HCT116 (cell line): ENCODE results near the gene MIDN. TPM values are rescaled to one million over a fixed set of nuclear protein-coding genes. Genes with fewer than 3 reads are reported as not detected.

Experiments
- ATAC-seq: fragments of 200-7000 bp; cut with Tn5 transposase; 2 replicates; pipeline ENCODE4 v1.9.1; 2020; ENCODE audit warnings: mild to moderate bottlenecking, moderate library complexity
- BruUV-seq: library from RNA; stranded (reverse); fragments of 400-500 nt; replicated peaks from 2 replicates; lab custom pipeline; 2021; lab: Mats Ljungman, UMichigan
- CTCF ChIA-PET: fragments of 300-600 bp; sonication (Branson Sonifier 250); formaldehyde crosslinking; loops from one replicate; lab custom pipeline; 2021; ENCODE audit warnings: antibody characterized with exemption; lab: Charles Lee
- POLR2A ChIA-PET: fragments of 300-600, 350-600 bp; sonication (Branson Sonifier 250); formaldehyde crosslinking; loops from one replicate; lab custom pipeline; 2021; ENCODE audit warnings: antibody characterized with exemption; lab: Charles Lee
- RAD21 ChIA-PET, 2 experiments: fragments of 300-600 bp; sonication (Branson Sonifier 250); formaldehyde crosslinking; loops; one replicate each; lab custom pipeline; 2023; ENCODE audit warnings: low total read pairs in 2 of 2; ENCODE audit not compliant: uncharacterized antibody in 2 of 2, unreplicated experiment in 2 of 2, low non-redundant PET in 1 of 2; lab: Charles Lee
- DNase-seq: peaks from one replicate; pipeline ENCODE4 v3.0.0-alpha.2; 2010; ENCODE audit warnings: low read depth, low spot score
- H2AFZ ChIP-seq: fragments of 200-600 bp; shearing (Covaris generic), sonication (generic); 2 replicates; pipeline ENCODE4 v1.6.1; 2017; ENCODE audit warnings: low read depth, mixed run types, mixed read lengths, antibody characterized with exemption, low read length; ENCODE audit not compliant: poor library complexity, severe bottlenecking
- H3K27ac ChIP-seq: 2 replicates; pipeline ENCODE4 v1.5.1; 2012; ENCODE audit warnings: low read depth, low read length
- H3K27me3 ChIP-seq: fragments of 200-600 bp; sonication (generic); 2 replicates; pipeline ENCODE4 v1.6.1; 2016; ENCODE audit warnings: mixed run types, low read length, mixed read lengths; ENCODE audit not compliant: insufficient read depth
- H3K36me3 ChIP-seq, 2 experiments: fragments of 200-500 bp in 1 of 2; fragments of 200-600 bp in 1 of 2; sonication (Bioruptor generic) in 1 of 2; sonication (generic) in 1 of 2; 2 replicates each; pipeline versions ENCODE4 v1.5.1 to v1.6.1; 2014 to 2016; ENCODE audit warnings: low read length in 2 of 2, inconsistent platforms in 1 of 2, mixed read lengths in 1 of 2, mixed run types in 1 of 2; ENCODE audit not compliant: insufficient read depth in 2 of 2, control insufficient read depth in 1 of 2
- H3K4me1 ChIP-seq, 2 experiments: fragments of 200-600 bp in 1 of 2; sonication (generic) in 1 of 2; 2 replicates each; pipeline versions ENCODE4 v1.5.1 to v1.6.1; 2012 to 2017; ENCODE audit warnings: low read length in 2 of 2, inconsistent platforms in 1 of 2, mild to moderate bottlenecking in 1 of 2, mixed read lengths in 1 of 2, mixed run types in 1 of 2, moderate library complexity in 1 of 2; ENCODE audit not compliant: insufficient read depth in 2 of 2, control insufficient read depth in 1 of 2
- H3K4me2 ChIP-seq: fragments of 200-600 bp; sonication (generic); 2 replicates; pipeline ENCODE4 v1.6.1; 2017; ENCODE audit warnings: mixed run types, low read length, mixed read lengths
- H3K4me3 ChIP-seq, 2 experiments: fragments of 200-600 bp in 1 of 2; sonication (generic) in 1 of 2; replicated peaks in 1 of 2; 2 replicates each; pipeline ENCODE4 v1.5.1; 2011 to 2016; ENCODE audit warnings: low read length in 2 of 2, control low read depth in 1 of 2, low read depth in 1 of 2, mild to moderate bottlenecking in 1 of 2, mixed read lengths in 1 of 2, mixed run types in 1 of 2
- H3K79me2 ChIP-seq: fragments of 200-600 bp; sonication (generic); 2 replicates; pipeline ENCODE4 v1.6.1; 2017; ENCODE audit warnings: mild to moderate bottlenecking, mixed run types, low read length, moderate library complexity, mixed read lengths; ENCODE audit not compliant: insufficient read depth
- H3K9ac ChIP-seq: fragments of 200-600 bp; sonication (generic); 2 replicates; pipeline ENCODE4 v1.6.1; 2016; ENCODE audit warnings: low read length, mixed read lengths
- H3K9me2 ChIP-seq: fragments of 200-600 bp; sonication (generic), shearing (Covaris generic); 2 replicates; pipeline ENCODE4 v1.6.1; 2017; ENCODE audit warnings: mixed run types, mild to moderate bottlenecking, moderate library complexity; ENCODE audit not compliant: insufficient read depth
- H3K9me3 ChIP-seq, 2 experiments: fragments of 200-500 bp in 1 of 2; fragments of 200-600 bp in 1 of 2; sonication (Bioruptor generic) in 1 of 2; sonication (generic) in 1 of 2; 2 replicates each; pipeline ENCODE4 v1.6.1; 2014 to 2017; ENCODE audit warnings: low read length in 2 of 2, mixed read lengths in 2 of 2, inconsistent platforms in 1 of 2, low read depth in 1 of 2, mild to moderate bottlenecking in 1 of 2, mixed run types in 1 of 2, moderate library complexity in 1 of 2; ENCODE audit not compliant: control insufficient read depth in 1 of 2, insufficient read depth in 1 of 2
- H4K20me1 ChIP-seq: fragments of 200-600 bp; sonication (generic), shearing (Covaris generic); 2 replicates; pipeline ENCODE4 v1.6.1; 2017; ENCODE audit warnings: mixed run types, mild to moderate bottlenecking, moderate library complexity; ENCODE audit not compliant: insufficient read depth
- CBX3 ChIP-seq: IDR thresholded peaks from 2 replicates; pipeline ENCODE4 v1.6.1; 2012; ENCODE audit warnings: low read depth
- CEBPB ChIP-seq: IDR thresholded peaks from 2 replicates; pipeline ENCODE4 v1.6.1; 2012; ENCODE audit warnings: low read depth
- EGR1 ChIP-seq: IDR thresholded peaks from 2 replicates; pipeline ENCODE4 v1.6.1; 2012; ENCODE audit warnings: low read depth
- EZH2 ChIP-seq: fragments of 200-600 bp; sonication (generic); IDR thresholded peaks from 2 replicates; pipeline ENCODE4 v1.6.1; 2017; ENCODE audit warnings: antibody characterized with exemption, mixed run types
- FOSL1 ChIP-seq: IDR thresholded peaks from 2 replicates; pipeline ENCODE4 v1.6.1; 2012; ENCODE audit warnings: low read depth
- JUND ChIP-seq: IDR thresholded peaks from 2 replicates; pipeline ENCODE4 v1.6.1; 2012
- SRF ChIP-seq: IDR thresholded peaks from 2 replicates; pipeline ENCODE4 v1.6.1; 2012; ENCODE audit warnings: low read depth
- TCF7L2 ChIP-seq: IDR thresholded peaks from 2 replicates; pipeline ENCODE4 v1.7.0; 2011; ENCODE audit warnings: borderline replicate concordance, inconsistent platforms; ENCODE audit not compliant: insufficient read depth, insufficient read length; ENCODE audit errors: extremely low read depth
- intact Hi-C: fragments of 100-400 bp; cut with micrococcal nuclease; formaldehyde crosslinking; loops from 2 replicates; pipeline ENCODE4 v1.10.0; 2022
- total RNA-seq: library from RNA; stranded (reverse); gene quantifications from one replicate; pipeline ENCODE4 v1.2.1, GENCODE V29; 2021; ENCODE audit not compliant: unreplicated experiment

Gene MIDN
- total RNA-seq, 1 experiment from 2014 or later: 146 TPM

- DNase-seq: no peak
- no peak for TF ChIP-seq JUND
- TF ChIP-seq, all 23 proteins: peak for 0
- ChIA-PET POLR2A (no interaction called here), CTCF (no interaction called here), RAD21 (no interaction called here)
- H4K20me1 ChIP-seq: no peaks in the 10 kb centered on the region
- H3K4me1 ChIP-seq: peaks cover 23 to 49% of the 10 kb centered on the region in 2 experiments
- no peaks in the 10 kb centered on the region for H3K9me2 ChIP-seq
- peaks cover 22% of the 10 kb centered on the region; the same call in 1 of the 2 replicates for H3K79me2 ChIP-seq
- H3K4me2 ChIP-seq: no peak overlapping the region
- no peak for ATAC-seq
- no peaks in the 10 kb centered on the region for H3K27me3 ChIP-seq
- no peaks in the 10 kb centered on the region for H3K9me3 ChIP-seq
- no peak overlapping the region for H3K9ac ChIP-seq
- no peak overlapping the region for H2AFZ ChIP-seq
- H3K4me3 ChIP-seq: no peak overlapping the region
- H3K27ac ChIP-seq: peak overlapping the region; percentile 67; the same call in 1 of the 2 replicates
- H3K36me3 ChIP-seq: peaks cover 3 to 16% of the 10 kb centered on the region in 2 experiments; a peak in 3 of 4 replicates
- intact Hi-C loops: no loop called here
- BruUV-seq: no TSS peak
Observed at GRCh38 chr19:1234955-1235380, 13.4 kb upstream of the MIDN start.

DNA sequence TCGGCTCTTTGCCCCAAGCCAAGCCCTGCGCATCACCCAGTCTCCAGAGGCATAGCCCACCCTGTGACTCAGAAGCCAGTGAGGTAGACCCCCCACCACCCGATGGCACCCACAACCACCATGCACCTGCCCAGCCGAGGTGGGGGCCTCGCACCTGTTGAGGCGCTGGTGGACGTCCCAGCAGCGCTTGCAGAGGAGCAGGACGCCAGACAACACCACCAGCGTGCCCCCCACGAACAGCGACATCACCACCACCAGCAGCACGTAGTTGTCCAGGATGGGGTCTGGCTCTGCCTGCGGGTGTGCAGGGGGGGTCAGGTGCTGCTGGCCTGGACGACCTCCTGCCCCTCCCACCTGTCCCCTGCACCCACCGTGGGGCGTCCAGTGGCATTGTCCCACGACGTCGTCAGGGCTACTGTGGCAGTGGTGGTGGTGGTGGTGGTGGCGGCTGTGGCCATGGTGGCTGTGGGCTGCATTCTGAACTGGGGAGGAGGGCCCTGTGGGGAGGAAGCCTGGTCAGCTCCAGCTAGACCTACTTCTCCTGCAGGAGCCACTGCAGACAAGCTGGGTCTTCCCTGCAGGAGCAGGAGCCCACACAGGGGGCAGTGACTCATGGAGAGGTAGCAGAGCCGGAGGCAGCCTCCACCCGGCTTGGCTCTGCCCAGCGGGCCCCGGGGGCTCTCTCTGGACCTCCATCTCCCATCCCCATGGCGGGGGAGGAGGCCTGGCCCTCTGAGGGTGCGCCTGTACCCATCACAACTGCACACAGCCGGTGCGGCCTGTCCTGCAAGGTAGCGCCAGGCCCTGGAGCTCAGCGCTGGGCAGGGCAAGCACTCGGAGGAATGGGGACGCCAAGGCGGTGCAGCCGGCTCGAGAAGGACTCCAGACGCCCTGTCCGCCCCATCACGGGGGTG is 12.5 kb upstream of the MIDN start:
- DNase-seq (no peak), ATAC-seq (no peak)
- BruUV-seq: no TSS peak
- intact Hi-C loops: no loop called here
- no peaks in the 10 kb centered on the region for H3K27me3 ChIP-seq
- peaks cover 26 to 53% of the 10 kb centered on the region in 2 experiments for H3K4me1 ChIP-seq
- peak overlapping the region; percentile 83 to 96 for H3K4me3 ChIP-seq
- H3K79me2 ChIP-seq: peaks cover 22% of the 10 kb centered on the region; the same call in 1 of the 2 replicates
- peak overlapping the region; percentile 67 for H3K27ac ChIP-seq
- TF ChIP-seq CBX3: no peak
- no peak for TF ChIP-seq TCF7L2
- no peak for TF ChIP-seq EZH2
- no peak for TF ChIP-seq EGR1
- TF ChIP-seq CEBPB: no peak
- no peak for TF ChIP-seq FOSL1
- no peak for TF ChIP-seq SRF
- TF ChIP-seq, all 23 proteins: peak for 0
- H3K9ac ChIP-seq: peak overlapping the region; percentile 95
- H3K36me3 ChIP-seq: peaks cover 3 to 16% of the 10 kb centered on the region in 2 experiments; a peak in 3 of 4 replicates
- H3K4me2 ChIP-seq: peak overlapping the region; percentile 80
- H4K20me1 ChIP-seq: no peaks in the 10 kb centered on the region
- no peaks in the 10 kb centered on the region for H3K9me2 ChIP-seq
- H3K9me3 ChIP-seq: no peaks in the 10 kb centered on the region
- ChIA-PET RAD21 (no interaction called here), POLR2A (interaction anchor here (0.9 kb wide), 1 partner anchor 8 kb away, joined by 3 read pairs; no protein-coding TSS in a partner anchor), CTCF (no interaction called here)
- no peak overlapping the region for H2AFZ ChIP-seq
